ENCODE results near the gene FRMPD2.
A peak's percentile ranks its signal among the peaks of the same experiment; 100 is the strongest.

Gene FRMPD2, protein sequence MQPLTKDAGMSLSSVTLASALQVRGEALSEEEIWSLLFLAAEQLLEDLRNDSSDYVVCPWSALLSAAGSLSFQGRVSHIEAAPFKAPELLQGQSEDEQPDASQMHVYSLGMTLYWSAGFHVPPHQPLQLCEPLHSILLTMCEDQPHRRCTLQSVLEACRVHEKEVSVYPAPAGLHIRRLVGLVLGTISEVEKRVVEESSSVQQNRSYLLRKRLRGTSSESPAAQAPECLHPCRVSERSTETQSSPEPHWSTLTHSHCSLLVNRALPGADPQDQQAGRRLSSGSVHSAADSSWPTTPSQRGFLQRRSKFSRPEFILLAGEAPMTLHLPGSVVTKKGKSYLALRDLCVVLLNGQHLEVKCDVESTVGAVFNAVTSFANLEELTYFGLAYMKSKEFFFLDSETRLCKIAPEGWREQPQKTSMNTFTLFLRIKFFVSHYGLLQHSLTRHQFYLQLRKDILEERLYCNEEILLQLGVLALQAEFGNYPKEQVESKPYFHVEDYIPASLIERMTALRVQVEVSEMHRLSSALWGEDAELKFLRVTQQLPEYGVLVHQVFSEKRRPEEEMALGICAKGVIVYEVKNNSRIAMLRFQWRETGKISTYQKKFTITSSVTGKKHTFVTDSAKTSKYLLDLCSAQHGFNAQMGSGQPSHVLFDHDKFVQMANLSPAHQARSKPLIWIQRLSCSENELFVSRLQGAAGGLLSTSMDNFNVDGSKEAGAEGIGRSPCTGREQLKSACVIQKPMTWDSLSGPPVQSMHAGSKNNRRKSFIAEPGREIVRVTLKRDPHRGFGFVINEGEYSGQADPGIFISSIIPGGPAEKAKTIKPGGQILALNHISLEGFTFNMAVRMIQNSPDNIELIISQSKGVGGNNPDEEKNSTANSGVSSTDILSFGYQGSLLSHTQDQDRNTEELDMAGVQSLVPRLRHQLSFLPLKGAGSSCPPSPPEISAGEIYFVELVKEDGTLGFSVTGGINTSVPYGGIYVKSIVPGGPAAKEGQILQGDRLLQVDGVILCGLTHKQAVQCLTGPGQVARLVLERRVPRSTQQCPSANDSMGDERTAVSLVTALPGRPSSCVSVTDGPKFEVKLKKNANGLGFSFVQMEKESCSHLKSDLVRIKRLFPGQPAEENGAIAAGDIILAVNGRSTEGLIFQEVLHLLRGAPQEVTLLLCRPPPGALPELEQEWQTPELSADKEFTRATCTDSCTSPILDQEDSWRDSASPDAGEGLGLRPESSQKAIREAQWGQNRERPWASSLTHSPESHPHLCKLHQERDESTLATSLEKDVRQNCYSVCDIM (N-terminal part only)

DNA sequence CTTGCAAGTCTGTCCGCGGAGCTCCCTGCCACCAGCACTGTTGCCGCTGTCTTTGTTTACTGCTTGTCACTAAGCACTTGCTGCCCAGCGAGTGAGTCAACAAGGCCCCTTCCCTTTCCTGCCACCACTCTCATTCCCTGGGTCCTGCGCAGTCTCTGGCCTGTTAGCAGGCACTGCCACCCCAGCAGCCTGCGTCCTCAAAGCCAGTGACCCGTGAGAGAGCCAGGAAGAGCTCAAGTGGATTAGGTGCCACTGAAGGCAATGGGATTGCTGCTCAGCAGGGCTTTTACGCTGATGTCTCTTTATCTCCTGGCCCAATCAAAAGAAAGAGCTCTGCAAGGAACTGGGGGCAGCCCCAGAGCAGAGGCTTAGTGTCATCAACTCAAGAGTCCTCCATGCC, at the start of gene FRMPD2:
TSS of gene FRMPD2 (minus strand) at position 61 of the 400 bp plus-strand sequence. CDS start 129 bp downstream, outside the sequence.
- DNase-seq = no peak

DNA sequence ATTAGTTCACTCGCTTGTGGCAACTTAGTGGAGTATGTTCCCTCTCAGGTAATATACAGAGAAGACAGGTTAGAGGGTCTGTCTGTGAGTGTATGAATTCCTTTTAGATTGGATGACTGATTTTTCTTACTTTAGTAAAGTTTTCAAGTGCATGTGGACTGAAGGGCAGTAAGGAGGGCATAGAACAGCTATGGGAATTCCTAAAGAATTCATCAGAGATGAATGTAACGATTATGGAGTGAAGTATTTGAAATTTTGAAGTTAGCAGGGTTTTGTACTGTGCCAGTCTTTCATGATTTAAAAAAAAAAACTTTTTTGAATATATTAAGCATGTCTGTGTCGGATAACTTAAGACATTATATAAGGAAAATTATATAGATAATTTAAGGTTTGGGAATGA, 47.5 kb upstream of the FRMPD2 start:
- DNase-seq = no peak

DNA sequence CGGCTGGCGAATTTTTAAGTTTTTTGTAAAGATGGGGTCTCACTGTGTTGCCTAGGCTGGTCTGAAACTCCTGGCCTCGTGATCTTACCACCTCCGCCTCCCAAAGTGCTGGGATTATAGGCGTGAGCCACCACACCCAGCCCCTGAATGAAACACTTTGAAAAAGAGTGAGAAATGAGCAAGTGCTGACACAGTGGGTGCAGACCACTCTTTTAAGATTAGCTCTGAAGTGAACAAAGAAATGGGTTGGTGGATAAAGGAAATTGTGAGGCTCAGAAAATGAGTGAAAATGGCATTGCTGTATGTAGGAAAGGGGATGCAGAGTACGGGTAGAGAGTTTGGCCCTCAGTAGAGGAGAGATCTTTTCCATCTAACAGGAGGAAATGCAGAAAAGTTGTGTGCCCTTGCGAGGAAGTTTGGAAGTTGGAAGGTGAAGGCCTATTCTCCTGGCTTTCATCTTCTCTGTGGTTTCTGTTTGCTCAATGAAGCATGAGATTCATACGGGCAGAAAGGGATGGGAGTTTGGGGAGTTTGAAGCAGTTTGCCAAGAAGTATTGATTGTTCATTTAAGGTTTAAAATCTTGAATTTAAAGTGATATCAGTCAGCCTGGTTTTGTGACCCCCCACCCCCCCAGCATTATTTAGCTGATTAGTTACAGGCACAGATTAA, 43.0 kb upstream of the FRMPD2 start:
- DNase-seq = no peak

DNA sequence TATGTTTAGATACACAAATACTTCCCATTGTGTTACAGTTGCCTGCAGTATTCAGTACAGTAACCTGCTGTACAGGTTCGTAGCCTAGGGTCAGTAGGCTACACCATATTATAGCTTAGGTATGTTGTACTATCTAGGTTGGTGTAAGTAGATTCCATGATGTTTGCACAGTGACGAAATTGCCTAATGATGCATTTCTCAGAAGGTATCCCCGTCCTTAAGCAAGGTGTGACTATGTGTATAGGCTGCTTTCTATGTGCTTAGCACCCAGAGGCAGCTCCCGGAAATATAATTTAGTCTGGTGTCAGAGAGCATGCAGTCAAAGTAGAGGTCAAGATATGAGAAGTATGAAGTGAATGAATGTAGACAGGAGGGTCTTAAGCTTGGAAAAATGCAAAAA, 41.7 kb upstream of the FRMPD2 start:
- DNase-seq = no peak

DNA sequence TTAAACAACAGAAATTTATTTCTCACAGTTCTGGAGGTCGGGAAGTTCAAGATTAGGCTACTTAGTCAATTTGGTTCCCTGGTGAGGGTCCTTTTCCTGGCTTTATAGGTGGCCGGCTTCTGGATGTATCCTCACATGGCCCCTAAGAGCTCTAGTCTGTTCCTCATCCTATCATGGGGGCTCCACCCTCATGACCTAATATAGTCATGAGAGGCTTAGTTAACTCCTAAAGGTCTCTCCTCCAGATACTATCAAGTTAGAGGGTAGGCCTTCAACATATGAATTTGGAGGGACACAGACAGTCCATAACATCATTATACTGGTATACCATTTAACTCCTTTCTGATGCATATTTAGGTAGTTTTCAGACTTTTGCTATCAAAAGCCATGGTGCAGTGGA, 39.6 kb upstream of the FRMPD2 start:
- no peak for DNase-seq

DNA sequence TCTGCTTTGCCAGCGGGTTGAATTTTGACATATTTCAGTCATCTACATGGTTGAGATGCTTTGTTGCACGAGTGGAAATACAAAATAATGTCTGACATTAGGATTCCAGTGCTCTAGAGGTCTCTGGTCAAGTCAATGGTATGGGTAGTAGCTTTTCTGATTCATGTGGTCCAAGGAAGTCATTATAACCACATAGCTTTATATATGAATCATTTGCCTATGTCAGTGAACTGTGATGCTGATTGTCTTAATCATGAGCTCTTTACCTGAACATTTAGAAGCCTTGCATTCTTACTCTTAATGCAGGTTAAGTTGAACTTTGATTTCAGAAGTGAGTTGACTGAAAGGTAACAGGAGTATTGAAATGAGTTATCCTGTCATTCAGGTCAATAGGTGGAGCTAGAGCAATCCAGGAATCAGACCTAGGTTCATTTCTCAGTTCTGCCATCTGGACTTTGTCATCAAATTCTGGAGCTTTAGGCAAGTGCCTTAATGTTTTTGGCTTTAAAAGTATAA, 35.3 kb upstream of the FRMPD2 start:
- DNase-seq = no peak

DNA sequence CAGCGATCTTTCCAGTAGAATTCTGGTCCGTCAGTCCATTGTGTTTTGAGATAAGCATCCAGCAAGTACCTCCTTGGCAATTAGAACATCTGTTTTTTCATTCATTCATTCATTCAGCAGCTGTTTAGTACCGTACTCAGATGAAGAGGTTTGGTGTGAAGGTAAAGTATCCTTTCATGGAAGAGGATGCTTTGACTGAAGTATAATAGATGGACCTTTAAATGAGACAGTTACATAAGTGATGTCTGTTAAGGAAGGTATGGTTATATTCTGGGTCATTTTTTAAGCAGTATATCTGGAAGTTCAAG, 33.2 kb upstream of the FRMPD2 start:
- no peak for DNase-seq

DNA sequence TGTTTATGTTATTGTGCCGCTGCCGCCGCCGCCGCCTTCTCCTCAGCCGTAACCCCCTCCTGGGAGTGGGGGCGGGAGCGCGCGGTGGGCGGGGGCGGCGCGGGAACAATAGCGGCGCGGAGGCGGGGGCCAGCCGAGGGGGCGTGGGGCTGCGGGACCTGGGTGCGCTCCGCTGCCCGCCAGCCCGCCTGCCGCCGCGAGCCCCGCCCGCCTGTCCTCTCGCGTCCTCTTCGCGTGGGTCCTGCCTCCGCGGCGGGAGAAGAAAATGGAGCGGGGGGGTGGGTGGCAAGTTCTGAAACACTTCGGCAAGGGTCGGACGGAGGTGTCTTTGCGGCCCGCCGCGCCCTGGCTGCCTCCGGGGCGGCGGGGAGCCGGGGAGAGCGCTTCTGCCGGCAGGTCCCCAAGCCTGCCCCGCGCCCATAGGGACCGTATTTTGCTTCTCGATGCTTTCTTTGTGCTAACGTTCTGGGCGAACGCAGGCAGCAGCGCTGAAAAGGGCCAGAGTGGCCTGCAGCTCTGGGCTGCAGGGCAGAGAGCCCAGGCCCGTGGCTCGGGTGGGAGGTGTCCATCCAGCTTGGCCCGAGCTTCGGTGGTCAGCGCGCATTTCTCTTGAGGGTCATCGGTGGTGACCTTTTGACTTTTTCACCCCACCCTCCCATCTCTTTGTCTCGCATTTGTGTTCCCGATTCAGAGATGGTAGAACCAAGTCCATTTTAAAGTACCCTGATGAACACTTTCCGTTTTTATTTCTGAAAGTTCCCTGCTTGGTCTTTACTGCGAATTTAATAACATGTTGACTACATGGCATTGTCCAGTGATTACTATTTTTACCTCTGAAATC, 32.6 kb upstream of the FRMPD2 start:
- peak; percentile 26 for DNase-seq

DNA sequence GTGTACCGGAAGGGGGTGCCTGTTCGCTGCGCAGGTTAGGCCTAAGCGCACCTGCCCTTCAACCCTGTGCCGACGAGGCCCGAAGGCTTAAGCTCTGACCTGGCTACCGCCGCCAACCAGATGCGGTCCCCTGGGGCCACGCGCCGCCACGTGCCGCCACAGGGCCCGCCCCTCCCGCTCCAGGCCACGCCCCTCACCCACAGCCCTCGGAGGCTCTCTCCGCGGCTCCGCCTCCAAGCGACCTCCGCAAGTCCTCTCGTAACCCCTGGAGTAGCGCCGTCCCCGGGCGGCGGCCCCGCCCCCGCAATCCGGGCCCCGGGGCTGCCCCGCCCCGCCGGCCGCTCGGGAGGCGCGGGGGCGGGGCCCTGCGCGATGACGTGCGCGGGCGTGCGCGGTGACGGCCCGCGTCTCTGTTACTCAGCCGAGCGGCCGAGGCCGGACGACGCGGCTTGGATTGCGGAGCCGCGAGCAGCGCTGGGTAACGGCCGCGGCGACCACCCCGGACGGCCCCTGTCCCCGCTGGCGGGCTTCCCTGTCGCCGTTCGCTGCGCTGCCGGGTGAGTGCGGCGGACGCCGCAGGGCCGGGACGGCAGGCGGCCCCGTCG, 31.9 kb upstream of the FRMPD2 start, which contains the start of gene MAPK8:
TSS of gene MAPK8 (plus strand) at position 413 of the 605 bp plus-strand sequence. CDS start 94,984 bp downstream, outside the sequence.
- DNase-seq = peak; percentile 81

DNA sequence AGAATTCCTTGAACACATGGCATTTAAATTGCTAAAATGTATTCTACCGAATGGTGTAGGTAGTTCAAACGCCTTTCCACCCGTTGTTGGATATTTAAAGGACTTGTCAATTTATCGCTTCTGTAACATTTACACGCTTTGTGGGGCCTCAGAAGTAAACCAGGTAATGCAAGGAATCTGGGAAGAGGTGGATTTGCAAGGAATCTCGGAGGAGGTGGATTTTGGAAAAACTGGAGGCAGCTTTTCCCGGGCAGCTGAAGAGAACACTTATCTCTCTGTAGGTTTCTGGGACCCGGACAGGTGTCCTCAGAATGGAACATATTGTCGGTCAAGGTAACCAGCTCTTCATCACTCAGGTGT, 31.4 kb upstream of the FRMPD2 start:
- DNase-seq = no peak

DNA sequence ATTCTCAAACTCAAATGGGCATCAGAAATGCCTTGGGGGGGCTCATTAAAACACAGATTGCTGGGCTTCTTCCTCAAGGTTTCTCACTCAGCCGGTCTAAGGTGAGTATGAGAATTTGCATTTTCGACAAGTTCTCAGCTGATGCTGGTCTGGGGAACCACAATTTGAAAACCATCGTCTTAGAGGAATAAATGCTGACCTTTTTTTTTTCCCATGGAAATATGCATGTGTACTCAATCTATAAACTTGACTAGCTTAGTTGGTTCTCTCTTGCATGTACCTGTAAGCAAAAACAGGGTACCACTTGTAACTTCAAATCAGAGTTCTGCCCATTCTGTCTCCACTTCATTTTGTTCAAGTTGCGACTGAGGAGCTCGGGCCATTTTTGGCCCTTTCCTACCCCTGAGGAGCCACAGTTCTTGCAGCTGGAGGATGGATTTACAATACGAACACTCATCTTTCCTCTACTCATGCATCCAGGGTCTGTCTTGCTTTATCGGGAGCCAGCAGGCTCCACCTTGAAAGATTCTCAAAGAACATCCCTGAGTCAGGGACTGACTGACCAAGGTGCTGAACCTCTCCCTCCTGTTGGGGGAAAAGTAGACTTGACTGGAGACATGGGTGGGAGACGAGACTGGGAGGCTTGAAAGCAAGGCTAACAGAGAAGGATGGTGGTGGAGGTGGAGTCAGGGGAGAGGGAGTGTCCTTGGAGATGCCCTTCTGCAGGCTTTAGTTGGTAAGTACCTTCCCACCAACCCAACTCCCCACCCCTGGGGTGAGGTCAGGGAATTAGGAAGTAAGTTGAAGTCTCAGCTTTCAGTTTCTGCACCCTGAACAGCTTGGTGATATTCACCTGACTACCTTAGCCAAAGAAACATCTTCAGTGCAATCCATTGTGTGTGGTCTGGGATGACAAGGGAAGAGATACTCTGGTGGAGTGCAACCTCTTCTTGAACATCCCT, 28.3 kb upstream of the FRMPD2 start:
- DNase-seq = no peak

DNA sequence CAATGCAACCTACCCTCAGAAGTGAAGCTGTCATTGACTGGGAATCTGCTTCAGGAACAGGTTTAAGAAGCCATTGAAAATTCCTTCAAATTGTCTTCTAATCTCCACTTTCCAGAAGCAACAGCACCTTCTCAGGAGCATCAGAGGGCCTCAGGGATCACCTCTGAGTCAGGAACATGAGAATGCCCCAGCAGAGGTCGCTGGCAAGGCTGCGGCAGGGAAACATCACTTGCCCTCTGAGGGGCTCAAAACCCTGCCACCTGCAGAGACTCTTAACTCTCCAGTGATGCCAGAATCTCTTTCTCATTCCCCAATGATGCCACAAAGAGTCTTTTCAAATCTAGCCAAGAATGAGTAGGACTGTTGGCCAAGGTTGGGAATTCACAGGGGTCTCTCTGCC, 26.1 kb upstream of the FRMPD2 start:
- DNase-seq = no peak

DNA sequence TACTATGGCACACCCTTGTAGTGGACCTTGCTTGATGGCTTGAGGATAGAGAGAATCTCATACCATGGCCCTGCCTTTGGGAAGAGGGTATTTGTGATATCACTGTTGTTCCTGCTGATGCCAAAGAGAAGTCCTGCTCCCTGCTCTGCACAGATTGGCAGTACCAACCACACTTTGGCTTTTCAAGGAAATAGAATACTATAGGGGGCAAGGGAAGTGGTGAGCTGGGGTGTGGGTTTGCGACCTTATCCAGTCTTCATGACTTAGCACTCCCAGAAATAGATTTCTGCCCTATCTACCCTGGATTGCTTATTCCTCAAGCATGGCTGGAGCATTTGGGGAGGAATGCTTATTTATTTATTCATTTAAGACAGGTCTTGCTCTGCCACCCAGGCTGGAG, 25.2 kb upstream of the FRMPD2 start:
- no peak for DNase-seq

DNA sequence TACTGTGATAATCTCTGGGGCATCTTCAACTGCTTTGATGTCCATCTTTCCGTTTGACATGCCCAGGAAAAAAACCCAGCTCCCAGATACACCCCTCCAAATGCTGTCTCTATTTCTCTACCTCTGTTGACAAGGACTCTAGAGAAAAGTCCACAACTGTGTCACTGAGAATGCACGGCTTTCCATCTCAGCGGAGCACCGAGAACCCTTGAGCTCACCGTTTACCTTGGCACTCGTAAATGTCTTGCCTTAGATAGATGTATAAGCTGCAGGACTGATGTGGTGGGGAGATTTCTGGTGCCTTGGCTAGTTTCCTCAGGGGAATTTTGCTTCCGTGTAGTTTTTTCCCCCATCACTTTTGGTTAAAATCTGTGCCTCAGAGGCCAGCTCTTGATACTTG, 24.6 kb upstream of the FRMPD2 start:
- DNase-seq = no peak

DNA sequence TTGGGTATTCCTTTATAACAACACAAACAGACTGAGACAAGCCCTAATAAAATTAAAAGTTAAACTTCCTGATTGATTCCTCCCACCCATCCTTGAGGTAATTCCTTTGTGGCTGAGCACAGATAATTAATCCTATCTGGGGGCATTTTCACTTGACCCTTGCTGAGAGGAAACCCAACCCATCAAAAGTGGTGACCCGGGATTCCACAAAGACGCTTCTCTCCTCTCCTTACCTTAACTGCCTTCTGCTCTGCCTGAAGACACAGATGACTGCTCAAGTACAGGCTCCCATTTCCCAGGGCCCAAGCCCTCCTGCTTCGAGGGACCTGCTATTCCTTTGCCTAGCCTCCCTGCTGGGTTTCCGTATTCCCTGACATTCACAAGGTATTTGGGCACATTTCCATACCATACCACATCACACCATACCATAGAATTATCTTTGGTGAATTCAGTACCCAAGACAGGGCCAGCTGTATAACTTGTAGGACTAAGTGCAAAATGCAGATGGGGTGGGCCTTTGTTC, 22.1 kb upstream of the FRMPD2 start:
- DNase-seq = no peak

DNA sequence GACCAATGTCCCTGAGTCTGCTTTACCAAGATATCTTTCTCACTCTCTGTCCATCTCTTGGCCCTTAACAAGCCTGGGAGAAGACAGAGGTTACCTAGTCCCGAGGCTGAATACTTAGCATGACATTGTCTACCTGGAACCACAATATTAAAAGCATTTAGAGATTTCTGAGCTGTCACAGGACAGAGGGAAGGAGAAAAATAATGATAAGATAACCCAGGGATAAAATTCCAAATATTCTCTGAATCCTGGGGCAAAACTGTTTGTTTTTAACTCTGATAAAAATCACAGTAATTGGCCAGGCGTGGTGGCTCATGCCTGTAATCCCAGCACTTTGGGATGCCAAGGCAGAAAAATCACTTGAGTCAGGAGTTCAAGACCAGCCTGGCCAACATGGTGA, 19.9 kb upstream of the FRMPD2 start:
- no peak for DNase-seq

DNA sequence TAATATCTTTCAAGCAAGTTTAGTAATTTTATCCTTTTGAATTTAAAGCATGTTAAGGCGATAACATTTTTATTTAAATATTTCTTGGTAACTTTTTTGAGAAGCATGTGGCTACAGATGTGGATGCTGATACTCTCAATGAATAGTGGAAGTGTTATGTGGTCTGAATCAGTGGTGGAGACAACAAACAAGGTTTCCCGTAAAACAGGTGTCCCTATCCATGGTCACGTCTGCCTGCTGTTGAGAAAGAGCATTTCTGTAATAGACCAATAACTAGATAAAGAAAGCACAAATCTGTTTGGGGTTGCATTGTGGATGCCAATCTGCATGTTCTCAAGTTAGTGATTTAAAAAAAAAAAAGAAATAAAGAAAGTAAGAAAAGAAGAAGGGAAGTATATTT, 18.1 kb upstream of the FRMPD2 start:
- no peak for DNase-seq

DNA sequence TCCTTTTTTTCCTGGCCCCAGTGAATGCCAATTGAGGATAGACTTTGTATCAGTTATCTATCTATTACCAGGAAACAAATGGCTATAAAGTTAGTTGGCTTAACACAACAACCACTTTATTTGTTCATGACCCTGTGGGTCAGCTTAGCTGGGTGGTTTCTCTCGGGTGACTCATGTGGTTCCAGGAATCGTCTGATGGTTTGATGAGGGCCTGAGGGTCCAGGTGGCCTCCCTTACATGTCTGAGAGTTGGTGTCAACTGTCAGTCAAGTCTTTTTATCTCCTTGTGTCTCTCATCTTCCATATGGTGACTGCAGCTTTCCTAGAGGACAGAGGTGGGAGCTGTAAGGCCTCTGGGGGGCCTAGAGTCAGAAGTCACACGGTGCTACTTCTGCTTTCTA, 16.7 kb upstream of the FRMPD2 start:
- DNase-seq = no peak

DNA sequence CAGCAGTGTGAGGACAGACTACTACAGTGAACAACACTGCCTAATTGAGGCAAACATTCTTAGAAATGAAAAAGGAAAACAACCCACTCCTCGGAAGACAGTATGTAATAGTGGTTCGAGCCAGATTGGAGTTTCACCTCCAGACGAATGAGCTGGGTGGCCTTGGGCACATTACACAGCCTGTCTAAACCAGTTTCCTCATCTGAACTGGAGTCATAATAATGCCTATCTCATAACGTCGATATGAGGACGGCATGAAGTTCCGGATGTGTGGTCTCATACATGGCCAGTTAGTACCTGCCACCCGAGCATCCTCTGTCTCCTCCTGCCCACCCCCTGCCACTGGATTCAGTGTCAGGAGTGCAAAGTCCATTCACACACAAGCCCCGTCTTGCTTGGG, 15.8 kb upstream of the FRMPD2 start:
- no peak for DNase-seq
